ENCODE measurements around the gene YOD1.

DNA sequence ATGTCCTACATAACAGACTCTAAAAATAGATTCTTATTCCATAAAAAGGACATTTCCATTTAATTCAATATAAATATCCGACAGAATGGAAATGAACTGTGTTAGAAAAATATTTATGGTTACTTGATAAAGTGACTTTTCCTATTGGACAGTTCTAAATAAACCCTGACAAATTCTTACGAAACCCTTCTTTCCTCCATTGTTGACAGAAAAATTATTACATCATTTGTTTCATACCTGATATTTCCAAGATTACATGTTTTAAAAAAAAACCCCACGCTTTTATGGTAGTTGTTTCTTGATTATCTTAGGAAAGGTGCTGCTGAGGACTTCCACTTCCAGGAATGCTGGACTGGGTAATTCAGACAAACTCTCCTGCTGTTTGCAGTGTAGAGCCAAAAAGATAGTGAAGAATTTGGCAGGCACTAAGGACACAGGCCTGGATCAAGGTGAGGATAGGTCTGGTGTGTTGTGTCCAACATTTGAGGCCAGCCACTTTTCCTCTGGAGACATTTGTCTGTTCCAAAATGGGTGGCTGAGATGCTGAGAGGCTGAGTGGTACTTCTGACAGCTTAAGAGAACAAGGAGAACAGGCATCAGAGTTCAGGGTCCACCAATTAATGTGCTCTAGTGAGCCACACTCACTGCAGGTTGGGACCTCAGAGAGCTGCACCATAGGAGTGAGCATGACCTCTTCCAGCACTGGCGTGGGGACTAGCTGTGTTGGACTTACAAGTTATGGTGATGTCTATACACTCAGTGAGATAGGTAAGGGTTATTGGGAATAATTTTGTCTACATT, 11.4 kb downstream of the YOD1 start:
- TF ChIP-seq CTCF (IDR thresholded peaks at IDR 0.05; ENCODE audit: low read length) (no peak), EZH2 (IDR thresholded peaks at IDR 0.05; ENCODE audit: borderline replicate concordance, low read length) (no peak)
